T-helper 22 cell (primary cell): Measurements from ENCODE around the gene PELO.

ENCODE experiments used
- DNase-seq: peaks from one replicate; pipeline ENCODE4 v3.0.0-alpha.2; 2020; ENCODE audit warnings: low read depth

The PELO gene

DNA sequence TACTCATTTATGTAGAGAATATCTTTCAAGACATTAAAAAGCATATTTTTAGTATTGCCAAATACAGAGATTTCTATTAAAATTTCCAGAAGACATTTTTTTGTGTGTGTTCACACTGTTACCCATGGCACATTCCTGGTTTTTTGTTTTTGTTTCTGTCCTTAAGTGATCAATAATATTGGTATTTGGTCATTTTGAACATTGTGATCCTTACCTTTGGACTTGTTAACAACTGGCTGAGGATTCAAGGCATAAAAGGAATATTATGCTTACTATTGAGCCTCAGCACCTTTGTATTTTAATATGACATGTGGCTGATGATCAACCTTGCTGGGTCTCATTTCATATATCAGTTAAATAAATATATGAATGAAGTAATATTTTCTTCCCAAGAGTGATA lies 41.9 kb downstream of the PELO start:
- no peak for DNase-seq

DNA sequence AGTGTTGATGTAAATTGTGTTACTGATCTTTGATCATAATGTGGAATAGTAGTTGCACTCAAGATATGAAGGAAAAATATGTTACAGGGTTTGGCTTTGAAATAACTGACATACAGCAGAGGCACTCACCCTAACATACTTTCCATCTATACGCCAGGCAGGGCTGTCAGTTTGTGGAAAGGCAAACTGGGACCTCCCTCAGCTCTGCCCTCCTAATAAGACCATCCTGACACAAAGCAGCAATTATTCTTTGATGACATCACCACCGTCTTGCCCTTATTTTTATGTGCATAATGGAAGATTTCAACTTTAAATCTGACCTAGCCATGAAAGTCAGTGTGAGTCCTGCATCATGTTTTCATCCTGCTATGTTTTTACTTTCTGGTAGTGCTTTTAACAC lies 42.9 kb downstream of the PELO start:
- no peak for DNase-seq

DNA sequence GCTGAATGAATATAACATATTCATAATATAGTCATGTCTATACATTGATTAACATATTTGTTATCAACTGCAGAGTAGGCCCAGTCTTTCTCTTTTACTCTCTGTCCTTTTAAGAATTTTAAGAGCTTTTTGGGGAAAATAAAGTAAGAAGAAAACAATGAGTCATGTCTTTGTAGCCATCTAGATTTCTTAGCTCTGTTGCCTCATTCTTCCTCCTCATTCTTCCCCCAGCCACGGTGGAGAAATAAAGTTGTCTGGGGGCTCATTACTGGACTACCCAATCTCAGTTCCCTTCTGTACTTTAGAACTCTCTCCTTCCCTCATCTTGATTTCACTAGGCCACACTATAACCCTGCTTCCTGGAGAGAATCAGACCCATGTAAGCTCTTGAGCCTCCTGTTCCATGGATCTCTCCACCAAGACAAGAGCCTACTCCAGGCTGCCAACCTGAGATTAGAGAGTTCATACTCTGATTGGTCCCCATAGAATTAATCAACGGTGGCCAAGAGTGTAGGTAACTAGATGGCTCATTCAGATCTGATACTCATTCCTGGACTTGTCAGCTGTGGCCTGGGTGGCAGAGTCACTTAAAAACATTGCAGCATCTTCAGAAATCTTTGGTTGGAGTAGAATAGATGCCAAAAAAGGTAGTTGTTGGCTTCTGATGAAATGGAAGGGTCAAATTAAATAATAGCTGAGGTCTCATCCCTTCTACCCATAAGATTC lies 44.2 kb downstream of the PELO start:
- DNase-seq: no peak

DNA sequence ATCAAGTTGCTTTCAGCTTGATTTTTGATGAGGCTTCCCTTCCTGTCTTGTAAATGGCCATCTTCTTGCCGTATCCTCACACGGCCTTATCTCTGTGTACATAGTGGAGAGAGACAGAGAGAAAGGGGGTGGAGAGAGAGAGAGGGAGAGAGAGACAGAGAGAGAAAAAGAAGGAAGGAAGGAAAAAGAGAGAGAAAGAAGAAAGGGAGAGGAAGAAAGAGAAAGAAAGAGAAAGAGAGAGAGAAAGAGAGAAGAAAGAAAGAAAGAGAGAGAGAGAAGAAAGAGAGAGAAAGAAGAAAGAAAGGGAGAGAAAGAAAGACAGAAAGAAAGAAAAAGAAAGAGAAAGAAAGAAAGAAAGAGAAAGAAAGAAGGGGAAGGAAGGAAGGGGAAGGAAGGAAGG lies 46.6 kb downstream of the PELO start:
- no peak for DNase-seq

DNA sequence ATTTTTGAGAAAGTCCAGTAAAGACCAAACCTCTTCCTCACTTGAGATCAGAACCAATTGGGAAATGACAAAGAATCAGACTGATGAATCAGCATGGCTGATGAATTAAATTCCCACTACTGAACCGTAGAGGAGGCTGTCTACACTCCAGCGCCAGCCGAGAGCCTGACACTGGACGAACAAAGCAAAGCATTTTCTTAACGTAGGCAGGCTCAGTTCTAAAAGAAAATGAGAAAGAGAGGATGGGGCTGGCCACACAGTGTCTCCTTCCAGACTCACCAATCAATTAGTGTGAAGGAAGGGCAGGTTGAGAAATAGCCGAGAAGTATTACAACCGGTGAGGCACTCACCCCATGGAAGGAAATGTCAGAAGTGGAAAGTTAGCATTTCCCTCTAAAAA lies 49.4 kb downstream of the PELO start:
- DNase-seq: no peak
